Fibroblast of villous mesenchyme (primary cell): Measurements from ENCODE around the gene TPSG1. TPM values are rescaled to one million over a fixed set of nuclear protein-coding genes. Genes with fewer than 3 reads are reported as not detected.

Experiments
- DNase-seq: peaks from one replicate; pipeline ENCODE4 v3.0.0-alpha.2; 2010; ENCODE audit warnings: low read depth
- H3K4me3 ChIP-seq: 2 replicates; pipeline ENCODE4 v1.5.1; 2011; ENCODE audit warnings: low read depth, mild to moderate bottlenecking, low read length
- CTCF ChIP-seq: IDR thresholded peaks from 2 replicates; pipeline ENCODE4 v1.5.1; 2012; ENCODE audit warnings: low read depth, mild to moderate bottlenecking, low read length; ENCODE audit not compliant: insufficient read depth
- total RNA-seq: library from RNA; depleted of rRNA; stranded (reverse); fragments of >200 nt; gene quantifications from 2 replicates; pipeline ENCODE4 v1.2.3, GENCODE V29; 2012

The TPSG1 gene
- total RNA-seq, 1 donor: not detected

GRCh38 chr16:1218930-1219611, 6.0 kb downstream of the TPSG1 start:
- no peak for DNase-seq

GRCh38 chr16:1218061-1218929, 6.8 kb downstream of the TPSG1 start:
- H3K4me3 ChIP-seq: no peak overlapping the region
- no peak for TF ChIP-seq CTCF
- DNase-seq: no peak

More at GRCh38 chr16:1218930-1219611, 6.0 kb downstream of the TPSG1 start:
- no peak for TF ChIP-seq CTCF
- H3K4me3 ChIP-seq: no peak overlapping the region

GRCh38 chr16:1217526-1217925, 7.5 kb downstream of the TPSG1 start:
- no peak overlapping the region for H3K4me3 ChIP-seq

GRCh38 chr16:1216681-1217400, 8.2 kb downstream of the TPSG1 start:
- H3K4me3 ChIP-seq: no peak overlapping the region
- no peak for TF ChIP-seq CTCF
- DNase-seq: no peak

More at GRCh38 chr16:1217526-1217925, 7.5 kb downstream of the TPSG1 start:
- DNase-seq: no peak
- TF ChIP-seq CTCF: no peak

- TF ChIP-seq CTCF: no peak
- DNase-seq: no peak
- H3K4me3 ChIP-seq: no peak overlapping the region
Measured at GRCh38 chr16:1216296-1216619, 8.8 kb downstream of the TPSG1 start.

- TF ChIP-seq CTCF: no peak
- DNase-seq: no peak
- no peak overlapping the region for H3K4me3 ChIP-seq
Measured at GRCh38 chr16:1215574-1216295, 9.3 kb downstream of the TPSG1 start.
